ENCODE data around the gene TRERF1. TPM values are rescaled to one million over a fixed set of nuclear protein-coding genes. Genes with fewer than 3 reads are reported as not detected.

Gene TRERF1
- total RNA-seq, 4 donors from 2014 or later = 3.3 to 16.3 (median 7.2) TPM

DNA sequence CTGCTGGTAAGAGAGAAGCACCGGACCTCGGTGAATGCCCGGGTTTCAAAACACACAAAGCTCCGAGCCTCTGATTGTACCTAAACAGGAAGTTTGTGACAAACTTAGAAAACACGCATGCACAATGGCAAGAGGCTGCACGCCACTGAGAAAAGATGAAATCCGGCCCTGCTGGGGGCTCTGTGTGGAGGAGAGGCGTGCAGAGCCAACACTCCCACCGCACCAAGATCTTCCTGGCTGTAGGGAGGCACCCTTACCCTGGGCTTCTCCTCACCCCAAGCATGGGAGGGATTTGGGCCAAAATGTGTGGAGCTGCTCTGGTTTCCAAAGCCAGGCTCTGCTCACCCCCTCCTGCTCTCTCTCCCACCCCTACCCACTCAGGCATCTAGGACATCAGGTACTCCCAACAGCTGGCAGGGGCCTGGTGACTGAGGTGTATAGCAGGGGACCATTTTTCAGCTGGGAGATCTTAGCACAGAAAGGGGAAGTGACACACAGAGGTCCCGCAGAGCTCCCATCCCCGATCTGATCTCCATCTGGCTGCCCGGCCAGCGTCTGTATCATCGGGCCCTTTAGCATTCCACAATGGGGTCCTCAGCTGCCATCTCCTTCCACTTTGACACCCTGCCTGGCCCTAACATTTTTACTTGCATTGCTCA lies 84.2 kb downstream of the TRERF1 start:
- H3K27me3 ChIP-seq = no peaks in the 10 kb centered on the region

DNA sequence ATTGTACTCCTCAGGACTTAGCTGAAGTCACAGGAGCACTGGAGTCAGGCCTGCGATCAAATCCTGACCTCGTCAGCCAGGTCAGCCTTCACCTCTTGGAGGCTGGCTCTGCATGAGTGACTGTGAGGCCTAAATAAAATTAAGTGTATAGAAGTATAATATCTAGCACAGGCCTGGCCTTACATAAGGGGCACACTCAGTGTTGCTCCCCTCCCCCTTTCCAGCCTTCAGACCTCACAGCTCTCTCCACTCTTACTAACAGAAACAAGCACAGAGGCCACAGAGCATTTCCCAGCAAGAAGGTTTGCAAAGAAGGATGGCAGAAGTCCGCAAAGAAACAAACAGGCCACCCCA lies 84.8 kb downstream of the TRERF1 start:
- TF ChIP-seq POLR2A (IDR thresholded peaks at IDR 0.05) = no peak
- TF ChIP-seq, protein P1, sequence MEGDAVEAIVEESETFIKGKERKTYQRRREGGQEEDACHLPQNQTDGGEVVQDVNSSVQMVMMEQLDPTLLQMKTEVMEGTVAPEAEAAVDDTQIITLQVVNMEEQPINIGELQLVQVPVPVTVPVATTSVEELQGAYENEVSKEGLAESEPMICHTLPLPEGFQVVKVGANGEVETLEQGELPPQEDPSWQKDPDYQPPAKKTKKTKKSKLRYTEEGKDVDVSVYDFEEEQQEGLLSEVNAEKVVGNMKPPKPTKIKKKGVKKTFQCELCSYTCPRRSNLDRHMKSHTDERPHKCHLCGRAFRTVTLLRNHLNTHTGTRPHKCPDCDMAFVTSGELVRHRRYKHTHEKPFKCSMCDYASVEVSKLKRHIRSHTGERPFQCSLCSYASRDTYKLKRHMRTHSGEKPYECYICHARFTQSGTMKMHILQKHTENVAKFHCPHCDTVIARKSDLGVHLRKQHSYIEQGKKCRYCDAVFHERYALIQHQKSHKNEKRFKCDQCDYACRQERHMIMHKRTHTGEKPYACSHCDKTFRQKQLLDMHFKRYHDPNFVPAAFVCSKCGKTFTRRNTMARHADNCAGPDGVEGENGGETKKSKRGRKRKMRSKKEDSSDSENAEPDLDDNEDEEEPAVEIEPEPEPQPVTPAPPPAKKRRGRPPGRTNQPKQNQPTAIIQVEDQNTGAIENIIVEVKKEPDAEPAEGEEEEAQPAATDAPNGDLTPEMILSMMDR (IDR thresholded peaks at IDR 0.05) = no peak
- Histone ChIP-seq H3K36me3 (no peaks in the 10 kb centered on the region), H3K4me3 (no peak overlapping the region), H3K4me1 (no peaks in the 10 kb centered on the region), H3K9me3 (no peaks in the 10 kb centered on the region), H3K27ac (no peak overlapping the region), H3K27me3 (no peaks in the 10 kb centered on the region)
- intact Hi-C loops (cut with DNase I; ENCODE audit: low total_unique reads) = no loop called here
- DNase-seq = no peak

More for the DNA sequence above, 84.2 kb downstream of the TRERF1 start:
- Histone ChIP-seq H3K36me3 (no peaks in the 10 kb centered on the region), H3K4me1 (no peaks in the 10 kb centered on the region), H3K4me3 (no peak overlapping the region), H3K27ac (no peak overlapping the region), H3K9me3 (no peaks in the 10 kb centered on the region)
- intact Hi-C loops (cut with DNase I; ENCODE audit: low total_unique reads) = no loop called here
- TF ChIP-seq, protein P1 (IDR thresholded peaks at IDR 0.05) = no peak
- TF ChIP-seq POLR2A (IDR thresholded peaks at IDR 0.05) = no peak
- no peak for DNase-seq

DNA sequence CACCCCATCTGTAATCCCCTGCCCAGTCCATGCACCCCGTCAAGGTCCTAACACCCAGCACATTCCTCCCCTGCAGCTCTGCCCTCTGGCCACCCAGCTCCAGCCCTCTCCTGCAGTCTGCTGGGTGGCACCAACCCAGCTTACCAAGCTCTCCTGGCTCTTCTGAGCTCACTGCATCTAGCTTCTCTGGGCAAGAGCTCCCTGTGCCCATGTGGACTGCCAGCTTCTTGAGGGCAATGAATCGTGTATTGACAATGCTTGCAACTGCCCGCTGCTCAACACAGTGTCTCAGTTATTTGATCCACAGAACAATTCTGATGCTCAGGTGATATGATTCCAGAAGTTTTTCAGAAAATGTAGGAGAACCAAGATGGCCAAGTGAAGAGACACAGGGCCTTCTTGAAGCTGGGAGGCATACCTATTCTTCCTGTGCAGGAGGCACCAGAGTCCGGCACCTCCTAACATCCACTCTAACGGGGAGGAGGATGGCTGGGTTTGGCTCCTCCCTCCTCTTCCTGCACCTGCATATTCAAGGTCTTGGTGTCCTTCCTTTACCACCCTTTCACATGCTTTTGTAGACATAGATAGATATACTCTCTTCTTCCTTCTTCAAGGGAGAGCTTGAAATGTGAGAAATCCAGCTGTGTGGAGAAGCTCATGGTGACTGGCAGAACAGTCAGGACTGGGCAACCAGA lies 85.6 kb downstream of the TRERF1 start:
- intact Hi-C loops (cut with DNase I; ENCODE audit: low total_unique reads) = no loop called here
- Histone ChIP-seq H3K27me3 (no peaks in the 10 kb centered on the region), H3K36me3 (no peaks in the 10 kb centered on the region), H3K9me3 (no peaks in the 10 kb centered on the region), H3K4me1 (no peaks in the 10 kb centered on the region), H3K27ac (no peak overlapping the region), H3K4me3 (no peak overlapping the region)
- no peak for DNase-seq
- TF ChIP-seq POLR2A (IDR thresholded peaks at IDR 0.05) = no peak
- TF ChIP-seq, protein P1 (IDR thresholded peaks at IDR 0.05) = no peak

DNA sequence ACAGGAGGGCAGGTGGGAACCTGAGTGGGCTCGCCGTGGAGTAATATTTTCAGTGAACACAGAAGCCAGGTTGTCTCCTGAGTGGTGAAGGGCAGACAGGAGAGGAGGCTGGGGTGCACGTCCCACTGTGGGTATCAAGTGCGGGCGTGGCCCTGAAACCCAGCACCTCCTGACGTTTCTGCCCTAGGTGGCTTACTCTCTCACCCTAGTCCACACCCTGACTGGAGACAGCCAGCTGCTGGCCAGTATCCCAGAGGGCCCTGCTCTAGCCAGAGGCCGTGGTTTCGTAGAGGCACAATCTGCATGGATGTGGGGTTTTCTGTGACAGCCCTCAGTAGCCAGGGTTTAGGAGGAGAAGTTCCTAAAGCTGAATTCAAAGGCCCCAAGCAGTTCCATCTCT lies 86.7 kb downstream of the TRERF1 start:
- H3K9me3 ChIP-seq = no peaks in the 10 kb centered on the region
- no peak overlapping the region for H3K4me3 ChIP-seq
- intact Hi-C loops (cut with DNase I; ENCODE audit: low total_unique reads) = no loop called here
- no peak for TF ChIP-seq POLR2A (IDR thresholded peaks at IDR 0.05)
- TF ChIP-seq, protein P1 (IDR thresholded peaks at IDR 0.05) = no peak
- no peaks in the 10 kb centered on the region for H3K27me3 ChIP-seq
- H3K27ac ChIP-seq = no peak overlapping the region
- DNase-seq = no peak
- H3K4me1 ChIP-seq = no peaks in the 10 kb centered on the region
- no peaks in the 10 kb centered on the region for H3K36me3 ChIP-seq
